BE2C (cell line): Measurements from ENCODE around the gene ANO10.

ENCODE experiments used
- DNase-seq: peaks from one replicate; pipeline ENCODE4 v3.0.0-alpha.2; 2020
- H3K27me3 ChIP-seq: fragments of 250-450 bp; sonication (Bioruptor Pico); 2 replicates; pipeline ENCODE4 v1.5.1; 2020; ENCODE audit warnings: mild to moderate bottlenecking
- H3K36me3 ChIP-seq: fragments of 250-450 bp; sonication (Bioruptor Pico); 2 replicates; pipeline ENCODE4 v1.5.1; 2020; ENCODE audit warnings: mild to moderate bottlenecking
- H3K4me1 ChIP-seq: fragments of 250-450 bp; sonication (Bioruptor Pico); 2 replicates; pipeline ENCODE4 v1.5.1; 2020
- H3K4me3 ChIP-seq: 2 replicates; pipeline ENCODE4 v1.5.1; 2011; ENCODE audit warnings: low read depth, low read length
- H3K9me3 ChIP-seq: fragments of 250-450 bp; sonication (Bioruptor Pico); 2 replicates; pipeline ENCODE4 v1.5.1; 2020
- TF ChIP-seq, protein P1 (sequence below): IDR thresholded peaks from 2 replicates; pipeline ENCODE4 v1.5.1; 2012; ENCODE audit warnings: mild to moderate bottlenecking, low read depth, low read length

The ANO10 gene

DNA sequence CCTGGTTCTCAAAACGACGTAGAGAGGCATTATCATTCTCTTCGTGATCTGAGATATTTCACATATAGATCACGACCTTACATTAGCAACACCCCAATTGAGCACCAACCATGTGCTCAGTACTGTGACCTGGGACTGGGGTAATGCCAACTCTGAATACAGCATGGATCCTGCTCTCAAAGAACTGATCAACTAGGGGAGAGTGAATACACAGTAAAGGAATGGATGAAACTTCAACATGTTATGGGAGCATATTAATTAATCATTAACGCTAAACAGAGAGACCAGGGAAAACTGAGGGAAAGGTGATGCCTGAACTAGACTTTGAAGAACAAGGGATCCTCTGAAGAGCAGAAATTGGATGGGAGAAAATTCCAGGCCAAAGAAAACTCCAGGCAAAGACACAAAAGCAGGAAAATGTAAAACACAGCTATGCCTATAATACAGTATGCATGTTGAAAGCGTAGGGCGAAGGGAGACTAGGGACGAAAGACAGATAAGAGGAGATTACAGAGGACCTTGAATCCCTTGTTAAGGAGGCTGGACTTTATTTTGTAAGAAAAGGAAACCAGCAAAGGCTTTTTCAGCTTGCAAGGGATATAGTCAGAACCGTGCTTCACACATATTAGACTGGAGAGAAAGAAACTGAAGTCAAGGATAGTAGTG, 105.7 kb downstream of the ANO10 start:
- no peak for DNase-seq
- Histone ChIP-seq H3K36me3 (no peaks in the 10 kb centered on the region), H3K27me3 (no peaks in the 10 kb centered on the region), H3K9me3 (no peaks in the 10 kb centered on the region), H3K4me3 (no peak overlapping the region), H3K4me1 (no peaks in the 10 kb centered on the region; the same call in 1 of the 2 replicates)
- TF ChIP-seq, protein P1, sequence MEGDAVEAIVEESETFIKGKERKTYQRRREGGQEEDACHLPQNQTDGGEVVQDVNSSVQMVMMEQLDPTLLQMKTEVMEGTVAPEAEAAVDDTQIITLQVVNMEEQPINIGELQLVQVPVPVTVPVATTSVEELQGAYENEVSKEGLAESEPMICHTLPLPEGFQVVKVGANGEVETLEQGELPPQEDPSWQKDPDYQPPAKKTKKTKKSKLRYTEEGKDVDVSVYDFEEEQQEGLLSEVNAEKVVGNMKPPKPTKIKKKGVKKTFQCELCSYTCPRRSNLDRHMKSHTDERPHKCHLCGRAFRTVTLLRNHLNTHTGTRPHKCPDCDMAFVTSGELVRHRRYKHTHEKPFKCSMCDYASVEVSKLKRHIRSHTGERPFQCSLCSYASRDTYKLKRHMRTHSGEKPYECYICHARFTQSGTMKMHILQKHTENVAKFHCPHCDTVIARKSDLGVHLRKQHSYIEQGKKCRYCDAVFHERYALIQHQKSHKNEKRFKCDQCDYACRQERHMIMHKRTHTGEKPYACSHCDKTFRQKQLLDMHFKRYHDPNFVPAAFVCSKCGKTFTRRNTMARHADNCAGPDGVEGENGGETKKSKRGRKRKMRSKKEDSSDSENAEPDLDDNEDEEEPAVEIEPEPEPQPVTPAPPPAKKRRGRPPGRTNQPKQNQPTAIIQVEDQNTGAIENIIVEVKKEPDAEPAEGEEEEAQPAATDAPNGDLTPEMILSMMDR = no peak

DNA sequence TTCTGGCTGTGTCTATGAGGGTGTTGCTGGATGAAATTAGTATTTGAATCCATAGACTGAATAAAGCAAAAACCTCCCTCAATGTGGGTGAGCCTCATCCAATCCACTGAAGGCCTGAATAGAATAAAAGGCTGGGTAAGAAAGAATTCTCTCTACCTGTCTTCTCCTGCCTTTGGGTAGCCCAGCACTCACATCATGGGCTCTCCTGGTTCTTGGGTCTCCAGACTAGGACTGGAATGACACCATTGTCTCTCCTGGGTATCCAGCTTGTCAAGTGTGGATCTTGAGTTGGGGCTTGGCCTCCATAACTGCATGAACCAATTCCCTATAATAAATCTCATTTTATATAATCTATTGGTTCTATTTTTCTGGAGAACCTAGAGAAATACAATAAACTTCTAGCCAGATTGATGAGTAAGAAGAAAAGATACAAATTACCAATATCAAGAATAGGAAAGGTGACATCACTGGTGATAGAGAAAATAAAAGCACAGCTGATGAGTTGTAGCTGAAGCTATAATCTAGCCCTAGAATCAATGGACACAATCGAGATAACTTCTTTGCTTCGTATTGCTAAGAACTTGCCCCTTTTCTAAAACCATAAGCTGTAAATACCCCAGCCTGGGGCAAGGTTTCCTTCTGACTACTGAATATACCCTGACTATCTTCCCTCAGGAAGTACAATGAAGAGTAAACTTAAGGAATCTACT, 106.4 kb downstream of the ANO10 start:
- no peaks in the 10 kb centered on the region; the same call in 1 of the 2 replicates for H3K4me1 ChIP-seq
- H3K4me3 ChIP-seq = no peak overlapping the region
- no peak for DNase-seq
- no peaks in the 10 kb centered on the region for H3K36me3 ChIP-seq
- TF ChIP-seq, protein P1 = no peak
- no peaks in the 10 kb centered on the region for H3K27me3 ChIP-seq
- H3K9me3 ChIP-seq = no peaks in the 10 kb centered on the region

DNA sequence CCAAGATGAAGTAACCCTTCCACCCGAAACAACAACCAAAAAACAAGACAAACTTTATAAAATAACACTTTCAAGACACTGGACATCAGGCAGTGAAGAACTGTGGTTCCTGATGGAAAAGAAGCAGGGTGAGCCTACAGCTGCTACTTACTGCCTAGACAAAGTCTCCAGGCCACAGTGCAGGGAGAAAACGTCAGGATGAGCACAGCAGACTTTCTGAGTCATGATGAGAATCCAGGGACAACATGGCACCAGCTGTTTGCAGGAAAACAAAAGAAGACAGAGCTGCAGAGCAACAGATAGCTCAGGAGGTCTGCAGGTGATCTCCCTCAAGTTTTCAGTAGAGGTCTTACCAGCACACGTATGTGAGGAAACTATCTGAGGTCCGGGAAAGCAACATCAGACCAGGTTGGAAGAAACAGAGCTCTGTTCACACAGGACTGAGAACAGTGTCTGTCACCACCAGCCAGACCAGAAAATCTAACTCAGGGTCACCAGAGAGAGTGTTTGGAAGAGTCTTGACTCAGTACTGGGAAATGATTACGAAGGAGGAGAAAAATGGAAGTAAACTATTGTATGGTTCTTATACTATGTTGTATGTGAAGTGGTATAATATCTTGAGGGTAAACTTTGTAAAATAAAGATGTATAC, 108.9 kb downstream of the ANO10 start:
- no peaks in the 10 kb centered on the region; the same call in 1 of the 2 replicates for H3K4me1 ChIP-seq

DNA sequence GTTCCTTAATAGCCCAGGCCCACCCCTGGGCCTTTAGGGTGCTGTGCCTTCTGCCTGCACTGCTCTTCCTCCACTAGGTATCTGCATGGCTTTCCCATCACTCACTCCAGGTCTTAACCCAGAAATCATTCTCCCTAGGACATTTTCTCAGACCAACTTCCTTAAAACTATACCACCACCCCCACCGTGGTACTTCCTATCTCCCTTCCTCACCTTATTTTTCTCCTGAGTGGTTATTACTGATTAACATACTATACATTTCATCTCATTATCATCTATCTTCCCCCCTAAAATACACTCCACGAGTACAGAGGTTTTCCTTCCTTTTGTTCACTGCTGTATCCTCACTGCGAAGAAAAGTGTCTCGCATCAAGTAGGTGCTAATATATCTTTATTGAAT, 115.2 kb downstream of the ANO10 start:
- Histone ChIP-seq H3K36me3 (no peaks in the 10 kb centered on the region), H3K4me3 (no peak overlapping the region), H3K27me3 (no peaks in the 10 kb centered on the region), H3K9me3 (no peaks in the 10 kb centered on the region), H3K4me1 (no peaks in the 10 kb centered on the region; the same call in 1 of the 2 replicates)
- TF ChIP-seq, protein P1 = no peak
- DNase-seq = no peak

More for the DNA sequence above, 108.9 kb downstream of the ANO10 start:
- no peaks in the 10 kb centered on the region for H3K27me3 ChIP-seq
- H3K9me3 ChIP-seq = no peaks in the 10 kb centered on the region
- no peak for DNase-seq
- TF ChIP-seq, protein P1 = no peak
- no peaks in the 10 kb centered on the region for H3K36me3 ChIP-seq
- no peak overlapping the region for H3K4me3 ChIP-seq

DNA sequence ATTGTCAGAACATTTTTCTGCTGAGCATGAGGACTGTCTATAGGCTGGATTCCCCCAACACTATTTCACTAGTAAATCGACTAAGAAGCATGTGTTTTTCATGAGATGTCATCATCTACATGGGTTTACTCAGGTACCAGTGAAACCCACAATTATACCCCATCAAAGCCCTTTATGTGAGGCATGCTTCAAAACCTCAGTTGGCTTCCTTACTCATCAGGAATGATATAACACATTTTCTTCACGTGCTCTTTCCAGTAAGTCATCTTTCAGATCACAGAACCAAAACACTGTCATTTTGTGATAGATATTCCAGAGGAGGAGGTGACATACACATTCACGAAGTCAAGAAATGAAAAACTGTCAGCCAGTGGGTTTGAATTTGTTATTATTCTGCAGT, 116.5 kb downstream of the ANO10 start:
- no peaks in the 10 kb centered on the region for H3K9me3 ChIP-seq
- H3K4me3 ChIP-seq = no peak overlapping the region
- DNase-seq = no peak
- TF ChIP-seq, protein P1 = no peak
- H3K36me3 ChIP-seq = no peaks in the 10 kb centered on the region
- no peaks in the 10 kb centered on the region for H3K4me1 ChIP-seq
- no peaks in the 10 kb centered on the region for H3K27me3 ChIP-seq
